PC-9 (cell line): Measurements from ENCODE around the gene TRIP12.

ENCODE experiments used
- CTCF ChIP-seq: fragments of 200-600 bp; sonication (generic); conservative IDR thresholded peaks from 2 replicates; pipeline ENCODE4 v1.6.1; 2017; ENCODE audit warnings: mixed run types, antibody characterized with exemption, mild to moderate bottlenecking, moderate library complexity
- EZH2 ChIP-seq: fragments of 200-600 bp; sonication (generic); IDR thresholded peaks from 2 replicates; pipeline ENCODE4 v1.8.0; 2017; ENCODE audit warnings: antibody characterized with exemption, low read depth

DNA sequence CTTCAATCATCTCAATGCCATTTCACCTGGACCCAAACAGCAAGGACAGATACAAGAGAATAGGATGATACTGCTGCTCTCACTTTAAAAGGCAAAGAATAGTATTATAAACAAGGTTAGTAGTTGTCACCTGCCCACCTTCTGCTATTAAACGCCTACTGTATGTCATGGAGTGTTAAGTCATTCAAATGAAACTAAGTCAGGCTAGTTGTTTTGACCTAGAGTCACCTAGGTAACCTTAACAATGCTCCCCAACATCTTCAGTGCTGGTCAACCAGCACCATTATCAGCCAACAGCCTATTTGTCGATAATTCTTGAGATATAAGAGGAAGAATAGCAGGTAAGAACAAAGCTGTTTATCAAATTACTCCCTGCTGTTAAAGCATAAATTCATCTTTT is 39.2 kb downstream of the TRIP12 start:
- TF ChIP-seq CTCF (no peak), EZH2 (no peak)
